Measurements from ENCODE around the gene CCDC117.

CCDC117 gene

DNA sequence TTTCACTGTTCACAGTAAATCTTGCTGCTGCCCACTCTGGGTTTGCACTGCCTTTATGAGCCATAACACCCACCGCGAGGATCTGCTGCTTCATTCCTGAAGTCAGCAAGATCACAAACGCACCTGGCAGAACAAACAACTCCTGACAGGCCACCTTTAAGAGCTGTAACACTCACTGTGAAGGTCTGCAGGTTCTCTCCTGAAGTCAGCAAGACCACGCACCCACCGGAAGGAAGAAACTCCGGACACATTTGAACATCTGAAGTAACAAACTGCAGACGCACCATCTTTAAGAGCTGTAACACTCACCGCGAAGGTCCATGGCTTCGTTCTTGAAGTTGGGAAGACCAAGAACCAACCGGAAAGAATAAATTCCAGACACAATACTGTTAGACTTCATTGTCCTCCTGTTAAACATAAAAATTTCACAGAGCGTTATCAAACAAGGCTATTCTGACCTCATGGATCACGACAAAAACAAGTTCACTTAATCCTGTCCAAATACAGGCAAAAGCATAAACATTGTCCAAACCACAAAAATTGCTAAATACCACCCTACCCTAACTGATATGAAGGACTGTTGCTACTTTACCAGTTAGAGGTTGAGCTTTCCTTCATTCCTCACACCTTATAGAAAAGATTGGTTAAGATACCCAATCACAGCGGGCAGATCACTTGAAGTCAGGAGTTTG is 3.0 kb upstream of the CCDC117 start:
- no peak for DNase-seq

DNA sequence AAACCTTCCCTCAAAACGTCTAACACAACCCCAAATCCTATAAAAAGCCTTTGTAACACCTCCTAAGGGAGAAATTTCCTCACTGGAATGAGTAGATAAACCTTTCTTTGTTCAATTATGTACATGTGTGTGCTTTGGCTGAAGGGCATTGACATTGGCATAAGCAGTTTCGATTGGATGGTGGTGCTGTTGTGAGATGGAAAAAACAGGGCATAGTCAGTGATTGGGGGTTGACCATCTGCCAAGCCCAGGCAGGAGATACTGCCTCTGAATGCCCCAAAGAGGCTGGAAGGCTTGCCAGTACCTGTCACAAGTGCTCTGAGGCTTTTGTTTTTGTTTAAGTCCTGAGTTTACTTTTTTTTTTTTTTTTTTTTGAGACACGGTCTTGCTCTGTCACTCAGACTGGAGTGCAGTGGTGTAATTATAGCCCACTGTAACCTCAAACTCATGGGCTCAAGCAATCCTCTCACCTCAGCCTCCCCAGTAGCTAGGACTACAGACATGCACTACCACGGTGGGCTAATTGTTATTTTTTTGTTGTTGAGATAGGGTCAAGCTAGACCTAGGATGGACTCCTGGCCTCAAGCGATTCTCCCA is 1.2 kb upstream of the CCDC117 start:
- DNase-seq, result no peak

DNA sequence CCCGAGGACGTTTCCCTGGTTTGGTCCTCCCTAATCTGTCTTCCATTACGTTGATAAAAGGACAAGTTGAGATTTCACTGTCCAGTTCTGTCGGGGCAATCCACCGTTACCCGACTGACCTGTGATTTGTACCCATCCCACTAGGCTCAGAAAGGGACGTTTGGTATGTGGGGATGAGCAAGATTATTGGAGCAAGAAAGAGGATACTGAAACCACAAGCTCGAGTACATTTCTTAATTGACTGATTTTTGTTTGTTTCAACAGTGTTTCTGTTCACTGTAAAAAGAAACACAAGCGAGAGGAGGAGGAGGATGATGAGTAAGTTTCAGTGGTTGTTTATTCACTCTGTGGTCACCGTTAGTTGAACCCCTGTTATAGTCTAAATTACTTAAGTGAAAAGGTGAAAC is 969 bp downstream of the CCDC117 start:
- DNase-seq, result peak; percentile 84

DNA sequence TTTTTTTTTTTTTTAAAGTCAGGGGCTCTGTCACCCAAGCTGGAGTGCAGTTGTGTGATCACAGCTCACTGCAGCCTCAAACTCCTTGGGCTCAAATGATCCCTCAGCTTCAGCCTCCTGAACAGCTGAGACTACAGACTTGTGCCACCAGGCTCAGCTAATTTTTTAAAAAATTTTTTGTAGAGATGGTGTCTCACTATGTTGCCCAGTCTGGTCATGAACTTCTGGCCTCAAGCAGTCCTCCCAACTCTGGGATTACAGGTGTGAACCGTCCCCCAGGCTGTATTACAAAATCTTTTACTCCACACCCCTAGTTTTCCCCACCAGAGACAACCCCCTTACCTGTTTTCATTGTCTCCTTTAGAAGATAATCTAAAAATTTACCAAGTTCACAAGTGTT is 1.9 kb downstream of the CCDC117 start:
- no peak for DNase-seq

DNA sequence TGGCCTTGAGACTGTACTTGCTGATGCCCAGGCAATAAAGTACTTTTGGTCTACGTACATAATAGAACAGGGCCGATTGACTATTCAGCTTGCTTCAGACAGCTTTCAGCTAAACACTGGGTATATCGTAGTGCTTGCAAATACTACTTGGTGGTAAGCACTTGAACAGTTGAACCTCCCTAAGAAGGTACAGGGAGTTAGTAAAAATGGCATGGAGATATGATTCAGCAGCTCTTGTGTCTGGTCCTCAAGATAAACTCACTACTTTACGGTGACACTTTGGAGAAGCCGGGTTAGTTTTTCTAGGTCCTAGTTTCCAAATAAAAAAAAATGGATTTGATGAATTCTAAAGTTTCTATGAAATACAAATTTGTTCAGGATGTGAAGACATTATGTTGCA is 7.3 kb downstream of the CCDC117 start:
- no peak for DNase-seq

DNA sequence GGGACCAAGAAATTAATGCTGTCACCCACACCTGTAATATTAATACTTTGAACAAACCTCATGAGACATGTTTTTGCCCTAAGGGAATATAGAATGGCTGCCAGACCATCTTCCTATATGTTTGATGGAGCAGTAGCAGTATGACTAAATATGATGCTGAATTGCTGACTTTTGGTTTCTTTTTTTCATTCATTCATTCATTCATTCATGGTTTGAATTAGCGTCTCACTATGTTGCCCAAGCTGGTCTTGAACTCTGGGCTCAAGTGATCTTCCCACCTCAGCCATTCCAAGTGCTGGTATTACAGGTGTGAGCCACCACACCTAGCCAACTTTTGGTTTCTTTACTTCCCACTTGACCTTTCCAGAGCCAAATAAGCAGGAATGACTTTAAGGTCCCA is 7.8 kb downstream of the CCDC117 start:
- DNase-seq, result no peak

DNA sequence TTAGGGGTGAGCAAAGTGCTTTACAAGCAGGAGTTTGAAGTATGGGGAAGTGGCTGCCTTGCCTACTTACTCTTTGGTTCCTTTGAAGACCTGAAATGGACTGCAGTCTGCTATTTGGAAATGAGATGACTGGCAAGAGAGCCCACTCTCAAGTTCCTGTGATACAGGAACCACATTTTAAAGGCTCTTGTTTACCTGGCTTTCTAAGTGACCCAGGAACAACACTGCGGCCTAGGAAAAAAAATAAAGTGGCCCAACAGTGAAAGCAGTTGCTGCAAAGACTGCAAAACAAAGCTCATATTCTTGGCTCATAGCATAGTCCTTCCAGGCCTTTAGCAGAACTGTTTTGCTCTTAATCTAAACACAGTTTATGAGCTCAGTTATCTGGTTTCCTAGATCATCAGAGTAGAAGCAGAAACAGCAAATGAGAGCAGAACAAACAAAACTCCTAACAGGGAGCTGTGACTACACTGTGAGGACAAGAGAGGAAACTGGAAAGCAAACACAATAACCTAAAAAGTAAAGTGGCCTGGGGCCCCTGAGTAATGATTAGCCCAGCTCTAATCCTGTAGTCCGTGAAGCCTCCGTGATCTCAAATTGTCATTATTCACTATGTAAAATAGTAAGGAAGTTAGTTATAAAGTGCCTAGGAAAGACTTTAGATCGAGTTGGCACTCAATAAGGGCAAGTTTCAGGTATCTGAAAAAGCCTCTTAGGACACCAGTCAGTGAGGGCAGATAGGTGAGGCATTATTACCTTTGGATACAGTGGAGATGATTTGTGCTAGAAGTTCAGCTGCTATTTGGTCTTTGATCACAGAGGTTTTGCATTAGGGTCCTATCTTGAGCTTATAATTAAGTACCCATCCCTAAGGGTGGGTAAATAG is 11.5 kb downstream of the CCDC117 start:
- no peak for DNase-seq

DNA sequence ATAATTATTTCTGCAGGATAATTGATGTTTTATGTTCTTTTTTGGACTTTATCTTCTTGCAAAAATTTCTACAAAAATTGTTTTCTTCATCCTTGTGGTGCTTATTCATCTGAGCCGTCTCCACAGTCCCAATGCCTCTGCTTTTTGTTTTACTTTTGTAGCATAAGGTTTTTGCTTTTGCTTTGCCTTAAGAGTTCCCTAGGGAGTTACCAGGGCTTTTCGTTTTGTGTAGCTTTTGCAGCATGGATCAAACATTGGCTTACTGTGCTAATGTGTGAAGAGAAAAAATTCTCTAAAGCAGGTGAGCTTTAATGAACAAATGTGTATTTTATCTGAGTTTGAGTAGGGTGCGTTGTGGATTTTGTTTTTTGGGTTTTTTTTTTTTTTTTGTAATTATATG is 16.1 kb downstream of the CCDC117 start:
- no peak for DNase-seq

DNA sequence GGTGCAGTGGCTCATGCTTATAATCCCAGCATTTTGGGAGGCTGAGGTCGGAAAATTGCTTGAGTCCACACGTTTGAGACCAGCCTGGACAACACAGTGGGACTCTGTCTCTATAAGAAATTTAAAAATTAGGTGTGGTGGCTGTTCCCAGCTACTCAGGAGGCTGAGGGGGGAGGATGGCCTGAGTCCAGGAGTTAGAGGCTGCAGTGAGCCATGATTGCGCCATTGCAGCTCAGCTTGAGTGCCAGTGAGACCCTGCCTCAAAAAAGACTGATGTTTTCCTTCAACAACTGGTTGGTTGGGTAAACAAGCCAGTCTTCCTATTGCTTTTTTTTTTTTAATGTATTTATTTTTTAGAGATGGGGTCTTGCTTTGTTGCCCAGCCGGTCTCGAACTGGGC is 18.6 kb downstream of the CCDC117 start:
- DNase-seq, result no peak

DNA sequence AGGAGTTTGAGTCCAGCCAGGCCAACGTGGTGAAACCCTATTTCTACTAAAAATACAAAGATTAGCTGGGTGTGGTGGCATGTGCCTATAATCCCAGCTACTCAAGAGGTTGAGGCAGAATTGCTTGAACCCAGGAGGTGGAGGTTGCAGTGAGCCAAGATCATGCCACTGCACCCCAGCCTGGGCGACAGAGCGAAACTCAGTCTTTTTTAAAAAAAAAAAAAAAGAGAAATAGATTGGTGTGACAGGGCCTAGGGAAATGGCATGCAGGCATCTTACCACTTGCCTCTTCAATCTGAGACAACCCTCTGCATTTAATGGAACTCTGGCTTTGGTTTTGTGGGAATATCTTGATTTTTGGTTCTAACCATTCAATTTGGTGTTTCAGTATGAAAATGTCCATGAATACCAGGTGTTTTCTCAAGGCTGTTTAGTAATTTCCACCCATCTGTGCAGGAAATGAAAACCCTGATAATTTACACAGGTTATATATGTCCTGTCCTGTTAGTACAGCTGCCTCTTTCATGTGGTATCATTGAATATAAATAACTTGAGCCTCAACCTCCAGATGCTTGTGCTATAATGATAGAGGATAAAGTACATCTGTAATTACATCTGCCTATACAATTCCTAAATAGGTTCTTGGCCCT is 19.5 kb downstream of the CCDC117 start:
- DNase-seq, result no peak

DNA sequence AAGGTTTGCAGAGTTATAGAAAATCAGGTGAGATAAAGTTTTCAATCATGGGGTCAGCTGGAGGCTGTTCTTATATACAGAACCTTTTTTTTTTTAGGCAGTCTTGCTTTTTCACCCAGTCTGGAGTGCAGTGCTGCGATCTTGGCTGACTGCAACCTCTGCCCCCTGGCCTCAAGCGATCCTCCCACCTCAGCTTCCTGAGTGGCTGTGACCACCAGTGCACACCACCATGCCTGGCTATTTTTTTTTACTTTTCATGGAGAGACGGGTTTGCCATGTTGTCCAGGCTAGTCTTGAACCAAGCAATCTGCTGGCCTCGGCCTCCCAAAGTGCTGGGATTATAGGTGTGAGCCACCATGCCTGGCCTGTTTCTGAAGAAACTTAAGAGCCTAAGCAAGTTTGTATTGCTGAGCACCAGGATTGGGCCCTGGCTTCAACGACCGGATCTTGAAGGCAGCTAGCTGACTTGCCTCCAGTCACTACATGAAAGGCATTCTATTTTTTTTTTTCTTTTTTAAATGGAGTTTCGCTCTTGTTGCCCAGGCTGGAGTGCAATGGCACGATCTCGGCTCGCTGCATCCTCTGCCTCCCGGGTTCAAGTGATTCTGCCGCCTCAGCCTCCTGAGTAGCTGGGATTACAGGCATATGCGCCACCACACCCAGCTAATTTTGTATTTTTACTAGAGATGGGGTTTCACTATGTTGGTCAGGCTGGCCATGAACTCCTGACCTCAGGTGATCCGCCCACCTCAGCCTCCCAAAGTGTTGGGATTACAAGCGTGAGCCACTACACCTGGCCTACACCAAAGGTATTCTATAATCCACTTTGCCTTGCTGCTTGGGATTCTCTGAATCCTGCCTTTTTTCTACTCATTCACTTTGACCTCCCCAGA is 20.2 kb downstream of the CCDC117 start:
- DNase-seq, result no peak

DNA sequence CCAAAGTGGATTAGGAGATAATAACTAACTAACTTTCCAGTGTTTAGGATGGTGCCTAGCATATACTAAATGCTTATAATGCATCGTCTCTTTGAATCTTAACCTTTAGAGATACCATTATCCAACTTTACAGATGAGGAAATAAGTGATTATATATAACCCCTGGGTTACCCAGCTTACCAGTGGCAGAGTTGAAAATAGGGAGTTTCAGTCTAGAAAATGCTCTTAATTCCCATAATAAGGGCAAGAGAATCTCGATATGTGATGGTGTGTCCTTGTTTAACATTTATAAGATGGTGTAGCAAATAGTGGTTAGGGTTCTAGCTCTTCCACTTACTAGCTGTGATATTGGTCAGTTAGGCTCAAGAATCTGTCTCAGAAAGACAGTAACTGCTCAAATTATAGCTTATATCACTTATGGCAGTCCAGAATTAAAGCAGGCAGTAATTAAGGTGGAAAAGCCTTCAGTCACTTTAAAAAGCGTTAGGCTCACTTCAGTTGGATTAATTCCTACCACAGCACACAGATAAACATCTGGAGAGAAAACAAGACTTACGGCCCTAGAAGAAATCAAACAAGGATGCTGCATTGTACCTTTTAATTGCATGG is 21.6 kb downstream of the CCDC117 start:
- DNase-seq, result no peak

DNA sequence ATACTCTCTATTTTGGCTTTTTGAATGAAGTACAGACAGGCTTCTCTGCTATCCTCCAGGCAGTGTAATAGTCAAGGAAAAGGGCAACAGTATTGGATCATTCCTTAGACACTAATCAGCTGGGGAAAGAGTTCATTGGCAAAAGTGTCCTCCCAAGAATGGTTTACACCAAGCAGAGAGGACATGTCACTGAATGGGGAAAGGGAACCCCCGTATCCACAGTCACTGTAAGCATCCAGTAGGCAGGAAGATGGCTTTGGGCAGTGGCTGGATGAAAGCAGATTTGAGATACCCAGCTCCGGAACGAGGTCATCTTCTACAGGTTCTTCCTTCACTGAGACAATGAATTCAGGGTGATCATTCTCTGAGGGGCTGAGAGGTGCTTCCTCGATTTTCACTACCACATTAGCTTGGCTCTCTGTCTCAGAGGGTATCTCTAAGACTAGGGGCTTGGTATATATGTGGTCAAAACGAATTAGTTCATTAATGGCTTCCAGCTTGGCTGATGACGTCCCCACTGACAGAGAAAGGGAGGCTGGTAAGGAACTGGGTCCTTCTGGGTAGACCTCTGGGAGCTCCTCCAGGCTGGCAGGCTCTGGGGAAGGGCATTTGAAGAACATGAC is 22.7 kb downstream of the CCDC117 start:
- no peak for DNase-seq

DNA sequence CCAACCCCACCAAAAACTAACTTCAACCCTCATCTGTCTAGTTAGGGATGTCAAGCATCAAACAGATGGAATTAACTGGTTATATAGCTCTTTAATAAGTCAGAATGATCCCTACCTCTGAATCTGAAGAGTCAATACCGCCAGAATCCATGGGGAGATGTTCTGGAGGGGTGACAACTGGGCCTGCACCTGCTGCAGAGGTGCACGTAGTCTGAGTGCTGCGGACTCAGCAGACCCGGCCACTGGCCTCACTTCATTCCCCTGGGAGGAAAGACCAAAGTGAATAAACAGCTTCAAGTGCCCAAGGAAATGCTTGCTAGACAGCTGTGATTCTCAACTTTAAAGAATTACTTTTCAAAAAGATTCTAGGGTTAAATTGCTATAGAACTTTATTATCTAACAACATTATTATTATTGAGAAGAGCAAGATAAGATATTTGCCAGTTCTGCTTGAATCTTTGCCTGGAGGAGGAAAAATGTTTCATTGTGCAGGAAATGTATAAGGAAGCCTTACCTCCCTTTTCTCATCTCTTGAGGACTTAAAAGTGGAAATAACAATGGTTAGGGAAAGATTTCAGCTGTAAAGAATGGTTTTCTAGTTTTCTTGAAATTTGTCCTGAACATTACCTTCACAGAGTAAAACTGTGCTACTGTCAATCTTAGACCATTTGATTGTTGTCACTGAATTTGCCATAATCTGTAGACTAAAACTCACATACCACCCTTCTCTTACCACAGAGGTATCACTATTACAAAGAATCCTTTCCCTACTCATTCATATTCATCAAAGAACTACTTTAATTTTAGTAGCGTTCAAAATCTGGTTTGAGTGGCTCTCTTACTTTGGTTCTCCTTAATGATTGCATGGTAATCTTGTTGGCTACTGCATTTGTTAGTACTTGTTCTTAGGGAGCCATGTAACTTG is 23.7 kb downstream of the CCDC117 start:
- no peak for DNase-seq

DNA sequence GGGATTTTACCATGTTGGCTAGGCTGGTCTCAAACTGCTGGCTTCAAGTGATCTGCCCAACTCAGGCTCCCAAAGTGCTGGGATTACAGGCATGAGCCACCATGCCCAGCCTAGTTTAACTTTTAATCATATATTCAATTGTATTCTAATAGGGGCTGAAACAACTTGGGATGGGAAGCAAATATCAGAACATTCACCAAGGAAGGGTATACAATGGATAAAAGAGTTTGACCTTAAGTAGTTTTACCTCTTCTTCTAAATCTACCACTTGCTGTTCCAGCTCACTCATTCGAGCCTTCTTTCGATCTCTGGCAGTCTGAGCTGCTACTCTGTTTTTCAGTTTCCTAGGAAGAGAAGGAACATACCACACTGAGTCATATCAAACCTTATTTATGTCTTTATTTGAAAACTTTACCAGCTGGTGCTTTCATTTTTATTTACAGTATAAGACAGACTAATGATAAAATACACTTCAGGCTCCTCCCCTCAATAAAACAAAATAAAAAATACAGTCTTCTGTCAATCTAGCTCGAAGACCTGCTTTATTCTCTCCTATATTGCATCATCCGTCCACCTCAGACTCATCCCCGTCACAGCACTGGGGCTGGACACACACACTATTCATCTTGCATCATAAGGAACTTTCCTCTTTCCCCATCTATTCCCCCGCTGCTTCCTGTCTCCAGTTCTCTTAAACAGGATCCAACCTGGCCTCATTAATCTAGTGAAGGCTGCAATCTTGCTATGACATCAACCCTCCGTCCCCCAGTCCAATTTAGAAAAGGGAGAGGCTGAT is 26.5 kb downstream of the CCDC117 start:
- peak; percentile 99 for DNase-seq

DNA sequence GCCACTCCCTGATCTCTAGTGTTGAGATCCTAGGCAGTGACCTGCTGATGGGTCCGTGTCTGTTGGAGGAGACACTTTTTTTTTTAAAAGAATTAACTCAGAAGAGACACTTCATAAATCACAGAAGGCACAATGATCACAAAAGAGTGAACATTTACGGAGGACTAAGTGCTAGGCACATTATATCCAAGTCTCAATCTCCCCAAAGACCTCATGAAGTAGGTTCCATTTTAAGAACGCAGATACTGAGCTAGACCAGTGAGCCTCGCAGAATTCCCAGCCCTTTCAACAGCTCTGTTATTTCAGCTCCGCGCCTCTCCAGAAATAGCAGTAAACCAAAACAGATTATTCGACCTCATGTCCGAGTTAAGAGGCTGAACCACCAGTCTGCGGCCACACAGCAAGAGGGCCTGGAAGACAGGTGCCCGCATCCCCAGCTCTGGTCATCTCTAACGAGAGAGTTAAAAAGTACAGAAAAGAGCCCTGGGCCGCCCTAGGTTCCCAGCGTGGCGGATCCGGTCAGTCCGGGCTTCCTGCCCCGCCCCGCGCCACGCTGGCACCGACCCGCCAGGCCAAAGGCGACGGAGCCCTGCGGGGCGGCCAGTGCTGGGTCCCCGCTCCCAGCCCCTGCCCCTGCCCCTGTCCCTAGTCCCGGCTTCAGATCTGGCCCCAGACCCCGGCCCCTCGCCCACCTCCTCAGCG is 27.3 kb downstream of the CCDC117 start:
- DNase-seq, result peak; percentile 60

DNA sequence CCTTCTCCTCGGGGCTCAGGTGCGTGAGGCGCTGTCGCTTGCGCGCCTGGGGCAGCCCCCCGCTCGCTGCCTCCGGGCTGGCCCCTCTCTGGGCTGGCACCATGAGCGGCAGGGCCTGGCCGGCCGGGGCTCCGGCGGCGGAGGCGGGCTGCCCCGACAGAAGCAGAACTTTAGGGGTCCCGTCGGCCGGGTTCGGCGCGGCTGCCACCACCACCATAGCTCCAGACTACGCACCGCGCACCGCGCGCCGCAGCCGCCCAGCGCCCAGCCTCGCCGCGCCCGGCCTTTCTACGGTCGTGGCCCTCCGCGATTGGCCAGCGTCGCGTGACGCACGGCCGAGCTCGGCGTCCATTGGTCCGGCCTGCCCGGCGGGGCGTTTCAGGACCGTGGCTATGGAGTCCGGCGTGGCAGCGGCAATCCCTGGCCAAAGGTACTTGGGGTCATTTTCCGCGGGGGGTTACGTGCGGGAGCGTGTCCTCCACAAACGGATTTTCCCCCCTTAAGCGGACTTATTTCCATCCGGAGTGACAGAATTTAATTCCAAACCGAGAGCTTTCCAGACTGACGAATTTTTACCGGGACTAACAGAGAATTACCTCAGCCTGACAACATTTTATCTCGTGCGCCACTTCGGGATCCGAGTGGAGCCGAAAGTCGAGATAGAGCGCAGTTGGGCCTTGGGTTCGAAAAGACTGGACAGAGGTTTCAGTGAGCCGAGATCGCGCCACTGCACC is 28.0 kb downstream of the CCDC117 start, which contains the start of gene XBP1:
Gene XBP1, minus strand, starts transcription at position 262 of the 734 bp plus-strand sequence.
- peak; percentile 97 for DNase-seq

Data from inflammatory macrophage treated with lipopolysaccharide for 4 hours (primary cell).